Mesothelial cell of epicardium (in vitro differentiated cells): ENCODE results near the gene ACRV1. TPM values are rescaled to one million over a fixed set of nuclear protein-coding genes. Genes with fewer than 3 reads are reported as not detected.

Source experiments
- DNase-seq, 2 experiments: peaks; one replicate each; pipeline ENCODE4 v3.0.0; 2021; ENCODE audit warnings: low spot score in 2 of 2; ENCODE audit not compliant: unreplicated experiment in 2 of 2
- H3K27ac Mint-ChIP-seq: 2 replicates; pipeline ENCODE4 v1.8.0; 2021; ENCODE audit warnings: mixed read lengths
- H3K27me3 Mint-ChIP-seq: 2 replicates; pipeline ENCODE4 v1.8.0; 2021; ENCODE audit warnings: low read depth, mixed read lengths
- H3K36me3 Mint-ChIP-seq: 2 replicates; pipeline ENCODE4 v1.8.0; 2021; ENCODE audit warnings: mixed read lengths
- H3K4me1 Mint-ChIP-seq: 2 replicates; pipeline ENCODE4 v1.8.0; 2021; ENCODE audit warnings: mixed read lengths
- H3K4me3 Mint-ChIP-seq: 2 replicates; pipeline ENCODE4 v1.8.0; 2021; ENCODE audit warnings: mild to moderate bottlenecking, moderate library complexity, mixed read lengths
- H3K9me3 Mint-ChIP-seq: 2 replicates; pipeline ENCODE4 v1.8.0; 2021; ENCODE audit warnings: mixed read lengths
- CTCF ChIP-seq: fragments of 200-600 bp; sonication (generic); IDR thresholded peaks from one replicate; pipeline ENCODE4 v1.5.0; 2021; ENCODE audit warnings: antibody characterized with exemption; ENCODE audit not compliant: unreplicated experiment
- total RNA-seq: library from RNA; stranded (reverse); gene quantifications from 3 replicates; pipeline ENCODE4 v1.2.1, GENCODE V29; 2021

The ACRV1 gene
- total RNA-seq, 1 donor from 2014 or later: 0.25 TPM

- H3K4me3 Mint-ChIP-seq: no peak overlapping the region
- H3K9me3 Mint-ChIP-seq: no peaks in the 10 kb centered on the region
- H3K4me1 Mint-ChIP-seq: no peaks in the 10 kb centered on the region
- TF ChIP-seq CTCF: no peak
- no peaks in the 10 kb centered on the region for H3K36me3 Mint-ChIP-seq
- H3K27ac Mint-ChIP-seq: no peak overlapping the region
- H3K27me3 Mint-ChIP-seq: peaks cover 8% of the 10 kb centered on the region
- DNase-seq: no peak
Measured at GRCh38 chr11:125701018-125701610, 20.5 kb upstream of the ACRV1 start.

- Mint-ChIP-seq H3K36me3 (no peaks in the 10 kb centered on the region), H3K27ac (no peak overlapping the region)
Measured at GRCh38 chr11:125694951-125695350, 14.3 kb upstream of the ACRV1 start.

GRCh38 chr11:125692887-125693286 lies 12.2 kb upstream of the ACRV1 start:
- H3K36me3 Mint-ChIP-seq: no peaks in the 10 kb centered on the region
- no peaks in the 10 kb centered on the region for H3K4me1 Mint-ChIP-seq
- H3K9me3 Mint-ChIP-seq: peaks cover 13% of the 10 kb centered on the region
- no peak for TF ChIP-seq CTCF
- no peak overlapping the region for H3K27ac Mint-ChIP-seq
- no peak overlapping the region for H3K4me3 Mint-ChIP-seq
- no peak for DNase-seq
- H3K27me3 Mint-ChIP-seq: no peaks in the 10 kb centered on the region

More at GRCh38 chr11:125694951-125695350, 14.3 kb upstream of the ACRV1 start:
- no peak for TF ChIP-seq CTCF
- no peak for DNase-seq
- H3K9me3 Mint-ChIP-seq: peaks cover 13% of the 10 kb centered on the region
- H3K4me1 Mint-ChIP-seq: no peaks in the 10 kb centered on the region
- H3K4me3 Mint-ChIP-seq: no peak overlapping the region
- H3K27me3 Mint-ChIP-seq: peaks cover 3% of the 10 kb centered on the region

GRCh38 chr11:125690006-125690405 lies 9.4 kb upstream of the ACRV1 start:
- Mint-ChIP-seq H3K4me1 (no peaks in the 10 kb centered on the region), H3K27ac (no peak overlapping the region), H3K36me3 (no peaks in the 10 kb centered on the region), H3K27me3 (no peaks in the 10 kb centered on the region), H3K9me3 (peaks cover 2% of the 10 kb centered on the region), H3K4me3 (no peak overlapping the region)
- no peak for DNase-seq
- no peak for TF ChIP-seq CTCF

GRCh38 chr11:125689274-125689859 lies 8.7 kb upstream of the ACRV1 start:
- DNase-seq: no peak
- H3K4me3 Mint-ChIP-seq: no peak overlapping the region
- H3K27ac Mint-ChIP-seq: no peak overlapping the region
- H3K9me3 Mint-ChIP-seq: no peaks in the 10 kb centered on the region
- no peaks in the 10 kb centered on the region for H3K36me3 Mint-ChIP-seq
- H3K27me3 Mint-ChIP-seq: no peaks in the 10 kb centered on the region
- no peak for TF ChIP-seq CTCF
- no peaks in the 10 kb centered on the region for H3K4me1 Mint-ChIP-seq
